VCaP (cell line): ENCODE data around the gene MGAT4A.

ENCODE experiments used
- H3K27ac ChIP-seq: fragments of 450-650 bp; 2 replicates; pipeline ENCODE4 v1.5.1; 2017
- TF ChIP-seq, protein P1 (sequence below): fragments of 450-650 bp; conservative IDR thresholded peaks from 2 replicates; pipeline ENCODE4 v1.5.1; 2017; ENCODE audit warnings: mild to moderate bottlenecking, moderate library complexity

MGAT4A gene

DNA sequence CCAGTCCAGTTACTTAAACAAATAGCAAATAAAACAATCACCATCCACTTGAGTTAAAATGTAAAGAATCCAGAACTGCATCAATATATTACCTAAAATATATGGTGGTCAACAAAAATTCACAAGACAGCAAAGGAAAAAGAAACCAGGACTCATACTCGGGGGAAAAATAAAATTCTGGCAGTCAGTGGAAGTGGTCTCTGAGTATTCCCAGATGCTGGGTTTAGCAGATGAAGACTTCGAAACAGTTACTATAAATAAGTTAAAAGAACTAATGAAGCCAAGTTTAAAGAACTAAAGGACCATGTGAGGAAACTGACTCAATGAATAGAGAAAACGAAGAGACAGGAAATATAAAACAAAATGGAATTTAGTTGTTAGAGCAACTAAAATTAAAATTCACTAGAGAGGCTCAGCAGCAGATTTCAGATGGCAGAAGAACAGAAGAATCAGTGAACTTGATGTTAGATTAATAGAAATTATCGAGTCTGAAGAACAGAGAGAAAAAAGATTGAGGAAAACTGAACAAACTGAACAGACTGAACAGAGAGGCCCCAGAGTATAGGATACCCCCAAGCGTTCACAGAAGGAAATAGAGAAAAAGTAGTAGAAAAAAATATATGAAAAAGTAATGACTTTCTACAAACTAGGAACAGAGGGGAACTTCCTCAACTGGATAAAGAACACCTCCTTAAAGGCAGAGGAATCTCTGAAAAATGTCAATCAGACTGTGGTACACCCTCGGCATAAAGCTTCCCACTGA is 27.9 kb downstream of the MGAT4A start:
- TF ChIP-seq, protein P1, sequence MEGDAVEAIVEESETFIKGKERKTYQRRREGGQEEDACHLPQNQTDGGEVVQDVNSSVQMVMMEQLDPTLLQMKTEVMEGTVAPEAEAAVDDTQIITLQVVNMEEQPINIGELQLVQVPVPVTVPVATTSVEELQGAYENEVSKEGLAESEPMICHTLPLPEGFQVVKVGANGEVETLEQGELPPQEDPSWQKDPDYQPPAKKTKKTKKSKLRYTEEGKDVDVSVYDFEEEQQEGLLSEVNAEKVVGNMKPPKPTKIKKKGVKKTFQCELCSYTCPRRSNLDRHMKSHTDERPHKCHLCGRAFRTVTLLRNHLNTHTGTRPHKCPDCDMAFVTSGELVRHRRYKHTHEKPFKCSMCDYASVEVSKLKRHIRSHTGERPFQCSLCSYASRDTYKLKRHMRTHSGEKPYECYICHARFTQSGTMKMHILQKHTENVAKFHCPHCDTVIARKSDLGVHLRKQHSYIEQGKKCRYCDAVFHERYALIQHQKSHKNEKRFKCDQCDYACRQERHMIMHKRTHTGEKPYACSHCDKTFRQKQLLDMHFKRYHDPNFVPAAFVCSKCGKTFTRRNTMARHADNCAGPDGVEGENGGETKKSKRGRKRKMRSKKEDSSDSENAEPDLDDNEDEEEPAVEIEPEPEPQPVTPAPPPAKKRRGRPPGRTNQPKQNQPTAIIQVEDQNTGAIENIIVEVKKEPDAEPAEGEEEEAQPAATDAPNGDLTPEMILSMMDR, result no peak
- H3K27ac ChIP-seq, result peak overlapping the region; percentile 43; the same call in 1 of the 2 replicates

DNA sequence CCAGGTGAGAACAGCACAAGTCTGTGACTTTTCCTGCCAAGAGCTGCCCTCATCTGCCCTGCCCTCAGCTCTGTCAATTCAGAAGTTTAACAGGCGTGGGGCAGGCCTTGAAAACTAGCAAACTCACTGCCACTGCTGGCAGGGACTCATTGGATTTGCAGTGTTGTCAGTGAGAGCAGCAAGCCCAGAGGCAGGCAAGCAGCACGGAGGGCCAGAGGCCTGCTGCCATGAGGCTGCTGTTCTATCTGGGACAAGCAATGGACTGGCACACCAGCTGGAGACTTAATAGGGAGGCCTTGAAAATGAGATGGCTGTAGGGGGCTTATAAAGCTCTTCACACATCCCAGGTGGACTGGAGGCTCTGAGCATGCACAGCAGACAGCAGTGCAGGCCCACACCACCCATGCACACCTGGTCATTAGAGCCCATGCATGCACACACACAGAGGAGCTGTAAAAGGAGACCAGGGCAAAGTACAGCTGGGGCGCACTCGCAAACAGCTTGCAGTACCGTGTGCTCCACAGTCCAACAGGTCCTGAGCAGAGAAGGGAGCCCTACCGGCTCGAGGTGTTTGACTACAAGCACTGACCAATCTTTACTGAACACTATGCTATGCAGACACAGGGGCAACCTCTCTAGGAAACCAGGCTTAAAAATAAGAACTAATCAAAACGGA is 28.7 kb downstream of the MGAT4A start:
- H3K27ac ChIP-seq, result peak overlapping the region; percentile 43
- TF ChIP-seq, protein P1, result no peak

GRCh38 chr2:98701230-98701629 is 29.7 kb downstream of the MGAT4A start:
- TF ChIP-seq, protein P1, result no peak
- peak overlapping the region; percentile 43 for H3K27ac ChIP-seq

DNA sequence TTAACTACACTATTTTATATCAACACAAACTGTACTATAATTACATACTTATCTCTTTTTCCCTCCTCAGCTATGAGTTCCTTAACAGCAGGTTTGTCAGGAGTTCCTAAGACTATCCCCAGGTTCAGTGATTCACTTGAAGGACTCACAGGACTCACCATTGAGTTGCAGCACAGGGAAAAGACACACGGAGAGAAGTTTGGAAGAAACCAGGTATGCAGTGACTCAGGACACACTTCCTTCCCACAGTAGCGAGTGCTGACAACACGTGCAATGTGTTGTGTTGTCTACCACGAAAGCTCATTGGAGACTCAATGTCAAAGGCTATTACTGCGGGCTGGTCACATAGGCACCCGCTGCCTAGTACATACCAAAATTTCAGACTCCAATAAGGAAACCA is 32.0 kb downstream of the MGAT4A start:
- H3K27ac ChIP-seq, result no peak overlapping the region
- TF ChIP-seq, protein P1, result no peak

GRCh38 chr2:98697651-98698337 is 33.1 kb downstream of the MGAT4A start:
- no peak overlapping the region for H3K27ac ChIP-seq
- TF ChIP-seq, protein P1, result no peak

- TF ChIP-seq, protein P1, result no peak
- H3K27ac ChIP-seq, result no peak overlapping the region
These were observed 34.7 kb downstream of the MGAT4A start for GRCh38 chr2:98696200-98696599.

DNA sequence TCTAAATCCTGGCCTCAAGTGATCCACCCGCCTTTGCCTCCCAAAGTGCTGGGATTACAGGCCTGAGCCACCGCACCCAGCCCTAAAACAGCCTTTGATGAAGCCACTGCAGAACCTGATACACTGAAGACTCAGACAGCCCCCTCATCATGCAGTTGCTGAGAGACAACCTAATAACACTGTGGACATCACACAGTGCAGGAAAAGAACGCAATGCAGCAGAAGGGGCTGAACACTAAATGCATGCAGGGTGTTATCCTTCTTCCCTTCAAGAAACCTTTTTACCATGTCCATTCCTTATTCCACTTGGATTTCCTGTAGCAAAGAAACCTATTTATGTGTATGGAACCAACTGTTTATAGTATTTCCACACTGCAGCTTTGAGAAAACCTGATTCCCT is 35.7 kb downstream of the MGAT4A start:
- TF ChIP-seq, protein P1, result no peak
- no peak overlapping the region; the same call in 1 of the 2 replicates for H3K27ac ChIP-seq
